K562 (cell line): ENCODE measurements around the gene AFF3. TPM values are rescaled to one million over a fixed set of nuclear protein-coding genes. Genes with fewer than 3 reads are reported as not detected.

Experiments used
- CBFA2T2 ChIP-seq: fragments of 450-650 bp; conservative IDR thresholded peaks from 2 replicates; pipeline ENCODE4 v1.6.1; 2017; ENCODE audit warnings: mild to moderate bottlenecking
- MYC ChIP-seq, 2 experiments: fragments of 250-450 bp in 1 of 2; sonication (Bioruptor Pico) in 1 of 2; IDR thresholded peaks; 2 replicates each; pipeline versions ENCODE4 v1.5.1 to v1.6.1; 2012 to 2021; ENCODE audit warnings: low read depth in 2 of 2, borderline replicate concordance in 1 of 2, improper control_type of control experiment in 1 of 2, low read length in 1 of 2, mild to moderate bottlenecking in 1 of 2, moderate library complexity in 1 of 2
- NFATC3 ChIP-seq: fragments of 450-650 bp; IDR thresholded peaks from 2 replicates; pipeline ENCODE4 v1.6.1; 2017; ENCODE audit warnings: mild to moderate bottlenecking
- RBM14 ChIP-seq: fragments of 200-400 bp; formaldehyde crosslinking; IDR thresholded peaks from 2 replicates; pipeline ENCODE4 v1.6.1; 2018; ENCODE audit warnings: low read depth, mild to moderate bottlenecking, low read length, moderate library complexity, borderline replicate concordance; ENCODE audit not compliant: insufficient read depth
- RBM25 ChIP-seq: fragments of 200-400 bp; formaldehyde crosslinking; IDR thresholded peaks from 2 replicates; pipeline ENCODE4 v1.6.1; 2018; ENCODE audit warnings: low read length, low read depth, moderate library complexity; ENCODE audit not compliant: severe bottlenecking
- SNIP1 ChIP-seq: fragments of 450-650 bp; IDR thresholded peaks from 2 replicates; pipeline ENCODE4 v1.7.1; 2017; ENCODE audit warnings: low read depth, mild to moderate bottlenecking
- STAT5A ChIP-seq: IDR thresholded peaks from 2 replicates; pipeline ENCODE4 v1.6.1; 2012; ENCODE audit warnings: low read length, inconsistent platforms, borderline replicate concordance
- TBL1XR1 ChIP-seq, 2 experiments: IDR thresholded peaks; 2 replicates each; pipeline ENCODE4 v1.6.1; 2012; ENCODE audit warnings: improper control_type of control experiment in 2 of 2, low read length in 2 of 2, mild to moderate bottlenecking in 1 of 2
- ZBTB7A ChIP-seq: IDR thresholded peaks from 2 replicates; pipeline ENCODE4 v1.6.1; 2011; ENCODE audit warnings: low read depth, mild to moderate bottlenecking, low read length, moderate library complexity, borderline replicate concordance; ENCODE audit not compliant: control insufficient read depth
- ZNF124 ChIP-seq: sonication (generic); formaldehyde crosslinking; IDR thresholded peaks from 2 replicates; pipeline ENCODE4 v1.8.1; 2022; ENCODE audit warnings: missing genetic modification reagents
- polyA plus RNA-seq, 8 experiments: library from polyadenylated mRNA; depleted of rRNA in 4 of 8; stranded (reverse) in 5 of 8; unstranded in 3 of 8; fragments of >200 nt; fragmentation: Nextera tagmentation in 2 of 8; fragmentation: Illumina TruSeq in 1 of 8; extraction: Ambion mirVana in 2 of 8; extraction: Trizol in 1 of 8; gene quantifications; 2 replicates each; pipeline versions ENCODE4 v1.2.1 to v1.2.3, GENCODE V29; 2011 to 2014; ENCODE audit warnings: inconsistent platforms in 1 of 8, missing spikeins in 1 of 8
- total RNA-seq, 7 experiments: library from RNA; depleted of rRNA in 6 of 7; stranded (reverse); fragments of >200 nt in 6 of 7; fragmentation: Illumina TruSeq in 2 of 7; extraction: Trizol in 2 of 7; gene quantifications; 2 replicates each; pipeline versions ENCODE4 v1.2.1 to v1.2.3, GENCODE V29; 2011 to 2021; ENCODE audit warnings: low replicate concordance in 1 of 7
- TF ChIP-seq, protein P1 (sequence below): sonication (generic); formaldehyde crosslinking; IDR thresholded peaks from 2 replicates; pipeline ENCODE4 v1.8.0; 2023; ENCODE audit warnings: missing genetic modification reagents, mild to moderate bottlenecking, borderline replicate concordance

AFF3 gene
- total and polyA plus RNA-seq, 9 of the 15 experiments (the other 6 are each of a cell fraction or from before 2014, with no cell fraction given): 0.02 to 0.11 TPM; not detected in 7

DNA sequence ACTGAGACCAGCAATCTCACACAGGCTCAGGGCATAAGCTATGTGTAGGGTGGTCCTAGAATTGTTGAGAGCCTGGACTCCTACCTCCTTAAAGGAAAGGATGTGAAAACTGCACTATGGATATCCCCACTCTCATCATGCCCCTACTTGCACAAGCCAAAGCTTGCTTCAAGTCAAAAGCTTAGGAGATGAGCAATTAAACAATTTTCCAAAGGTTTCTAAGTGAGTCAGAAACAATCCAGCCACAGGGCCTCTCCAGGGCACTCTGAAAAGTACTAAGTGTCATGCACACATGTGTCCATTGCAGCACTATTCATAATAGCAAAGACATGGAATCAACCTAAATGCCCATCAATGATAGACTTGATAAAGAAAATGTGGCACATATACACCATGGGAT lies 215.4 kb downstream of the AFF3 start (continued):
- TF ChIP-seq, protein P1, sequence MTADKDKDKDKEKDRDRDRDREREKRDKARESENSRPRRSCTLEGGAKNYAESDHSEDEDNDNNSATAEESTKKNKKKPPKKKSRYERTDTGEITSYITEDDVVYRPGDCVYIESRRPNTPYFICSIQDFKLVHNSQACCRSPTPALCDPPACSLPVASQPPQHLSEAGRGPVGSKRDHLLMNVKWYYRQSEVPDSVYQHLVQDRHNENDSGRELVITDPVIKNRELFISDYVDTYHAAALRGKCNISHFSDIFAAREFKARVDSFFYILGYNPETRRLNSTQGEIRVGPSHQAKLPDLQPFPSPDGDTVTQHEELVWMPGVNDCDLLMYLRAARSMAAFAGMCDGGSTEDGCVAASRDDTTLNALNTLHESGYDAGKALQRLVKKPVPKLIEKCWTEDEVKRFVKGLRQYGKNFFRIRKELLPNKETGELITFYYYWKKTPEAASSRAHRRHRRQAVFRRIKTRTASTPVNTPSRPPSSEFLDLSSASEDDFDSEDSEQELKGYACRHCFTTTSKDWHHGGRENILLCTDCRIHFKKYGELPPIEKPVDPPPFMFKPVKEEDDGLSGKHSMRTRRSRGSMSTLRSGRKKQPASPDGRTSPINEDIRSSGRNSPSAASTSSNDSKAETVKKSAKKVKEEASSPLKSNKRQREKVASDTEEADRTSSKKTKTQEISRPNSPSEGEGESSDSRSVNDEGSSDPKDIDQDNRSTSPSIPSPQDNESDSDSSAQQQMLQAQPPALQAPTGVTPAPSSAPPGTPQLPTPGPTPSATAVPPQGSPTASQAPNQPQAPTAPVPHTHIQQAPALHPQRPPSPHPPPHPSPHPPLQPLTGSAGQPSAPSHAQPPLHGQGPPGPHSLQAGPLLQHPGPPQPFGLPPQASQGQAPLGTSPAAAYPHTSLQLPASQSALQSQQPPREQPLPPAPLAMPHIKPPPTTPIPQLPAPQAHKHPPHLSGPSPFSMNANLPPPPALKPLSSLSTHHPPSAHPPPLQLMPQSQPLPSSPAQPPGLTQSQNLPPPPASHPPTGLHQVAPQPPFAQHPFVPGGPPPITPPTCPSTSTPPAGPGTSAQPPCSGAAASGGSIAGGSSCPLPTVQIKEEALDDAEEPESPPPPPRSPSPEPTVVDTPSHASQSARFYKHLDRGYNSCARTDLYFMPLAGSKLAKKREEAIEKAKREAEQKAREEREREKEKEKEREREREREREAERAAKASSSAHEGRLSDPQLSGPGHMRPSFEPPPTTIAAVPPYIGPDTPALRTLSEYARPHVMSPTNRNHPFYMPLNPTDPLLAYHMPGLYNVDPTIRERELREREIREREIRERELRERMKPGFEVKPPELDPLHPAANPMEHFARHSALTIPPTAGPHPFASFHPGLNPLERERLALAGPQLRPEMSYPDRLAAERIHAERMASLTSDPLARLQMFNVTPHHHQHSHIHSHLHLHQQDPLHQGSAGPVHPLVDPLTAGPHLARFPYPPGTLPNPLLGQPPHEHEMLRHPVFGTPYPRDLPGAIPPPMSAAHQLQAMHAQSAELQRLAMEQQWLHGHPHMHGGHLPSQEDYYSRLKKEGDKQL (CRISPR knock-in tag): no peak
- no peak for TF ChIP-seq ZBTB7A
- no peak for TF ChIP-seq NFATC3
- TF ChIP-seq RBM25: no peak
- TF ChIP-seq RBM14: no peak
- no peak for TF ChIP-seq CBFA2T2
- no peak for TF ChIP-seq MYC (IDR thresholded peaks at IDR 0.05; ENCODE audit: low read depth, low read length)
- no peak for TF ChIP-seq MYC (CRISPR knock-in tag; IDR thresholded peaks at IDR 0.05; ENCODE audit: borderline replicate concordance, low read depth)
- no peak for TF ChIP-seq TBL1XR1 (IDR thresholded peaks at IDR 0.05; ENCODE audit: low read length in 2 of 2)
- no peak for TF ChIP-seq ZNF124 (CRISPR knock-in tag)
- TF ChIP-seq SNIP1: no peak
- TF ChIP-seq STAT5A: no peak
- TF ChIP-seq, all 486 proteins: peak for 0
